Osteoblast (primary cell): ENCODE results near the gene FRMD8. TPM values are rescaled to one million over a fixed set of nuclear protein-coding genes. Genes with fewer than 3 reads are reported as not detected.

Source experiments
- DNase-seq: peaks from one replicate; pipeline ENCODE4 v3.0.0; 2011; ENCODE audit warnings: low spot score, mixed read lengths; ENCODE audit not compliant: insufficient read length; ENCODE audit errors: missing footprints
- H2AFZ ChIP-seq: 2 replicates; pipeline ENCODE4 v1.6.0; 2011; ENCODE audit warnings: mild to moderate bottlenecking, low read length
- H3K27ac ChIP-seq: 2 replicates; pipeline ENCODE4 v1.5.1; 2011; ENCODE audit warnings: mild to moderate bottlenecking, low read depth, low read length, moderate library complexity
- H3K27me3 ChIP-seq: 2 replicates; pipeline ENCODE4 v1.6.0; 2012; ENCODE audit warnings: mild to moderate bottlenecking, control low read depth, inconsistent platforms, low read length, moderate library complexity; ENCODE audit not compliant: insufficient read depth
- H3K36me3 ChIP-seq: 2 replicates; pipeline ENCODE4 v1.5.1; 2011; ENCODE audit warnings: mild to moderate bottlenecking, low read length, control low read depth, moderate library complexity; ENCODE audit not compliant: insufficient read depth
- H3K4me1 ChIP-seq: 2 replicates; pipeline ENCODE4 v1.5.1; 2011; ENCODE audit warnings: mild to moderate bottlenecking, low read length, control low read depth, moderate library complexity; ENCODE audit not compliant: insufficient read depth
- H3K4me2 ChIP-seq: 2 replicates; pipeline ENCODE4 v1.6.0; 2011; ENCODE audit warnings: mild to moderate bottlenecking, low read length; ENCODE audit not compliant: insufficient read depth
- H3K4me3 ChIP-seq: fragments of 200-600 bp; sonication (generic); 3 replicates; pipeline ENCODE4 v1.5.1; 2012; ENCODE audit warnings: mild to moderate bottlenecking, low read length, inconsistent platforms; ENCODE audit not compliant: insufficient read depth
- H3K79me2 ChIP-seq: 2 replicates; pipeline ENCODE4 v1.6.0; 2012; ENCODE audit warnings: mild to moderate bottlenecking, low read length, control low read depth, inconsistent platforms; ENCODE audit not compliant: insufficient read depth
- H3K9me3 ChIP-seq: 2 replicates; pipeline ENCODE4 v1.5.1; 2011; ENCODE audit warnings: low read depth, low read length, control low read depth
- H4K20me1 ChIP-seq: 2 replicates; pipeline ENCODE4 v1.6.0; 2012; ENCODE audit warnings: mild to moderate bottlenecking, low read length, control low read depth; ENCODE audit not compliant: insufficient read depth
- total RNA-seq: library from RNA; depleted of rRNA; stranded (reverse); fragments of >200 nt; gene quantifications from 2 replicates; pipeline ENCODE4 v1.2.3, GENCODE V29; 2012
- TF ChIP-seq, protein P1 (sequence below): IDR thresholded peaks from 2 replicates; pipeline ENCODE4 v1.5.1; 2011; ENCODE audit warnings: mild to moderate bottlenecking, low read depth, low read length, moderate library complexity; ENCODE audit errors: extremely low read depth

FRMD8 gene
- total RNA-seq, 1 donor, result 78.2 TPM

DNA sequence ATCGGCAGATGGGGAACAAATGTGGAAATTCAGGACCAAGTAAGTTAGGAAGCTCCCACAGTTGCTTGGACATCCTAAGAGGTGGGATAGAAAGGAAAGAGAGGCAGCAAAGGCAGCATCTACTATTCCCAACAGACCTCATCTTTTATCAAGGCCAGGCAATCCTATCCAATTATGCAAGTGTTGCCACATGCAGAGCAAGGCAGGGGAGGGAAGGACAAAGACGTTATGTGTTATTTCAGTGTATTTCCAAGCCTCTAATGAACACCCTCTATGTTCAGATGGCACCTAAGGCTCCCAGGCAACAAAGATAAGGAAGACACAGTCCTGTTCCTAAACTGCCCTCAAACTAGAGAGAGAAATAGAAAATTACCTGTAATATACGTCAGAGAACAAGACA lies 22.7 kb upstream of the FRMD8 start:
- H3K4me3 ChIP-seq, result no peak overlapping the region
- H3K27me3 ChIP-seq, result no peaks in the 10 kb centered on the region

DNA sequence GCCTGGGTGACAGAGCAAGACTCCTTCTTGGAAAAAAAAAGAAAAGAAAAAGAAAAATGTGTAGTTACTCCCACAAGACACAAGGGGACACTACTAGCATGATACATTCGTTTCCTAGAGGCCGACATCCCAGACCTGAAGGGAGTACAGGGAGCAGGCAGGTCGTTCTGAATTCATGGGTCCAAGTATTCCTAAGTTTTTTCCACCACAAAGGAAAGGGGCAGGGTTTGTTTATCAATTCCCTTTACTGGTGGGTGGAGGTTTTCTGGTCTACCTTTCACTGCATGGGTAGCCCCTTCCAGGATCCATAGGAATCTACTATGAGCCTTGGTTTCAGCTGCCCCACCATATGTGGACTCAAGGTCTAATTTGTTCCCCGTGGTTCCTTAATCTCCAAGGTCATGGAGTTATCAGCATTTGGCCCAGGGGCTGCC lies 20.1 kb upstream of the FRMD8 start:
- no peaks in the 10 kb centered on the region for H4K20me1 ChIP-seq
- TF ChIP-seq, protein P1, sequence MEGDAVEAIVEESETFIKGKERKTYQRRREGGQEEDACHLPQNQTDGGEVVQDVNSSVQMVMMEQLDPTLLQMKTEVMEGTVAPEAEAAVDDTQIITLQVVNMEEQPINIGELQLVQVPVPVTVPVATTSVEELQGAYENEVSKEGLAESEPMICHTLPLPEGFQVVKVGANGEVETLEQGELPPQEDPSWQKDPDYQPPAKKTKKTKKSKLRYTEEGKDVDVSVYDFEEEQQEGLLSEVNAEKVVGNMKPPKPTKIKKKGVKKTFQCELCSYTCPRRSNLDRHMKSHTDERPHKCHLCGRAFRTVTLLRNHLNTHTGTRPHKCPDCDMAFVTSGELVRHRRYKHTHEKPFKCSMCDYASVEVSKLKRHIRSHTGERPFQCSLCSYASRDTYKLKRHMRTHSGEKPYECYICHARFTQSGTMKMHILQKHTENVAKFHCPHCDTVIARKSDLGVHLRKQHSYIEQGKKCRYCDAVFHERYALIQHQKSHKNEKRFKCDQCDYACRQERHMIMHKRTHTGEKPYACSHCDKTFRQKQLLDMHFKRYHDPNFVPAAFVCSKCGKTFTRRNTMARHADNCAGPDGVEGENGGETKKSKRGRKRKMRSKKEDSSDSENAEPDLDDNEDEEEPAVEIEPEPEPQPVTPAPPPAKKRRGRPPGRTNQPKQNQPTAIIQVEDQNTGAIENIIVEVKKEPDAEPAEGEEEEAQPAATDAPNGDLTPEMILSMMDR, result peak; percentile 71
- DNase-seq, result peak; percentile 97
- no peak overlapping the region for H3K27ac ChIP-seq
- no peaks in the 10 kb centered on the region for H3K27me3 ChIP-seq
- H3K4me3 ChIP-seq, result no peak overlapping the region
- no peak overlapping the region for H3K4me2 ChIP-seq
- peaks cover 7% of the 10 kb centered on the region for H3K4me1 ChIP-seq
- H3K79me2 ChIP-seq, result peaks cover 5% of the 10 kb centered on the region
- H3K9me3 ChIP-seq, result no peaks in the 10 kb centered on the region
- peak overlapping the region; percentile 65 for H2AFZ ChIP-seq
- no peaks in the 10 kb centered on the region for H3K36me3 ChIP-seq

More for the DNA sequence above, 22.7 kb upstream of the FRMD8 start:
- Histone ChIP-seq H3K27ac (no peak overlapping the region), H3K36me3 (no peaks in the 10 kb centered on the region), H3K4me2 (no peak overlapping the region), H3K79me2 (peaks cover 5% of the 10 kb centered on the region), H3K4me1 (no peaks in the 10 kb centered on the region), H3K9me3 (no peaks in the 10 kb centered on the region), H4K20me1 (no peaks in the 10 kb centered on the region), H2AFZ (no peak overlapping the region)
- DNase-seq, result no peak
- TF ChIP-seq, protein P1, result no peak

DNA sequence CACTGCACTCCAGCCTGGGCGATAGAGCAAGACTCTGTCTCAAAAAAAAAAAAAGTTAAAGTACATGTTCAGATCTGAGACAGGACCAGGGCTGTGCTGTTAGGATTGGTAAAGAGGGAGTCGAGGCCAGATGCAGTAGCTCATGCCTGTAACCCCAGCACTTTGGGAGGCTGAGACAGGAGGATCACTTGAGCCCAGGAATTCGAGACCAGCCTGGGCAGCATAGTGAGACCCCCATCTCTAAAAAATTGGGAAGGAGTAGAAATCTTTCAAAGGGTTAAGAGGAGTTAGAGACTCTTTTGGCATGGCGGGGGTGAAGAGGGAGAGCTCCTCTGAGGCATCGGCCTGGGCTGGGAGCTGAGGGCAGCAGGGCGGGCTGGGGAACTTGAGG lies 15.8 kb upstream of the FRMD8 start:
- Histone ChIP-seq H4K20me1 (no peaks in the 10 kb centered on the region), H2AFZ (no peak overlapping the region), H3K36me3 (no peaks in the 10 kb centered on the region), H3K4me3 (no peak overlapping the region), H3K4me1 (peaks cover 11% of the 10 kb centered on the region), H3K27ac (peak overlapping the region; percentile 76), H3K9me3 (no peaks in the 10 kb centered on the region), H3K27me3 (no peaks in the 10 kb centered on the region), H3K4me2 (peak overlapping the region; percentile 18), H3K79me2 (peaks cover 5% of the 10 kb centered on the region)
- DNase-seq, result no peak
- TF ChIP-seq, protein P1, result no peak

GRCh38 chr11:65373839-65374580 lies 12.4 kb upstream of the FRMD8 start:
- TF ChIP-seq, protein P1, result no peak
- no peaks in the 10 kb centered on the region for H3K36me3 ChIP-seq
- H3K79me2 ChIP-seq, result no peaks in the 10 kb centered on the region

More at GRCh38 chr11:65373839-65374580, 12.4 kb upstream of the FRMD8 start:
- Histone ChIP-seq H3K4me3 (no peak overlapping the region), H3K4me2 (no peak overlapping the region), H3K9me3 (no peaks in the 10 kb centered on the region), H3K27me3 (no peaks in the 10 kb centered on the region), H4K20me1 (no peaks in the 10 kb centered on the region), H3K4me1 (peaks cover 11% of the 10 kb centered on the region), H2AFZ (no peak overlapping the region), H3K27ac (no peak overlapping the region)
- no peak for DNase-seq
